ENCODE measurements around the gene RNF175.

The RNF175 gene

GRCh38 chr4:153785910-153786721, 26.3 kb upstream of the RNF175 start:
- H3K4me3 ChIP-seq (ENCODE audit: severe bottlenecking): no peak overlapping the region
- ATAC-seq (ENCODE audit: low read depth): no peak

GRCh38 chr4:153784166-153784699, 24.4 kb upstream of the RNF175 start:
- no peaks in the 10 kb centered on the region for H3K36me3 ChIP-seq (ENCODE audit: low read depth)
- no peak for TF ChIP-seq CTCF (IDR thresholded peaks at IDR 0.05; ENCODE audit: poor library complexity, severe bottlenecking)
- ATAC-seq (ENCODE audit: low read depth): no peak
- H3K27ac ChIP-seq (ENCODE audit: poor library complexity, severe bottlenecking): no peak overlapping the region
- peaks cover 11% of the 10 kb centered on the region for H3K4me1 ChIP-seq (ENCODE audit: insufficient read depth, poor library complexity, severe bottlenecking)
- peaks cover 40% of the 10 kb centered on the region for H3K27me3 ChIP-seq (ENCODE audit: insufficient read depth, poor library complexity, severe bottlenecking)
- no peak overlapping the region for H3K4me3 ChIP-seq (ENCODE audit: severe bottlenecking)
- no peak for DNase-seq (ENCODE audit: low spot score)
- no peaks in the 10 kb centered on the region for H3K9me3 ChIP-seq (ENCODE audit: severe bottlenecking)

More at GRCh38 chr4:153785910-153786721, 26.3 kb upstream of the RNF175 start:
- Histone ChIP-seq H3K27ac (ENCODE audit: poor library complexity, severe bottlenecking) (no peak overlapping the region), H3K4me1 (ENCODE audit: insufficient read depth, poor library complexity, severe bottlenecking) (peaks cover 11% of the 10 kb centered on the region), H3K27me3 (ENCODE audit: insufficient read depth, poor library complexity, severe bottlenecking) (peaks cover 59% of the 10 kb centered on the region), H3K9me3 (ENCODE audit: severe bottlenecking) (no peaks in the 10 kb centered on the region), H3K36me3 (ENCODE audit: low read depth) (no peaks in the 10 kb centered on the region)
- DNase-seq (ENCODE audit: low spot score): no peak
- TF ChIP-seq CTCF (IDR thresholded peaks at IDR 0.05; ENCODE audit: poor library complexity, severe bottlenecking): peak; percentile 72

GRCh38 chr4:153782581-153782980, 22.8 kb upstream of the RNF175 start:
- DNase-seq (ENCODE audit: low spot score) (no peak), ATAC-seq (ENCODE audit: low read depth) (no peak)
- H3K36me3 ChIP-seq (ENCODE audit: low read depth): no peaks in the 10 kb centered on the region
- TF ChIP-seq CTCF (IDR thresholded peaks at IDR 0.05; ENCODE audit: poor library complexity, severe bottlenecking): no peak
- no peak overlapping the region for H3K27ac ChIP-seq (ENCODE audit: poor library complexity, severe bottlenecking)
- no peak overlapping the region for H3K4me3 ChIP-seq (ENCODE audit: severe bottlenecking)
- peaks cover 11% of the 10 kb centered on the region for H3K4me1 ChIP-seq (ENCODE audit: insufficient read depth, poor library complexity, severe bottlenecking)
- H3K9me3 ChIP-seq (ENCODE audit: severe bottlenecking): no peaks in the 10 kb centered on the region
- peaks cover 23% of the 10 kb centered on the region for H3K27me3 ChIP-seq (ENCODE audit: insufficient read depth, poor library complexity, severe bottlenecking)

- DNase-seq (ENCODE audit: low spot score) (no peak), ATAC-seq (ENCODE audit: low read depth) (peak; percentile 68)
- H3K9me3 ChIP-seq (ENCODE audit: severe bottlenecking): no peaks in the 10 kb centered on the region
- peaks cover 11% of the 10 kb centered on the region for H3K4me1 ChIP-seq (ENCODE audit: insufficient read depth, poor library complexity, severe bottlenecking)
- no peak overlapping the region for H3K27ac ChIP-seq (ENCODE audit: poor library complexity, severe bottlenecking)
- TF ChIP-seq CTCF (IDR thresholded peaks at IDR 0.05; ENCODE audit: poor library complexity, severe bottlenecking): no peak
- peaks cover 16% of the 10 kb centered on the region for H3K27me3 ChIP-seq (ENCODE audit: insufficient read depth, poor library complexity, severe bottlenecking)
- H3K4me3 ChIP-seq (ENCODE audit: severe bottlenecking): no peak overlapping the region
- no peaks in the 10 kb centered on the region for H3K36me3 ChIP-seq (ENCODE audit: low read depth)
Observed at GRCh38 chr4:153781717-153782416, 22.0 kb upstream of the RNF175 start.

Measured in RWPE2 (cell line).